HepG2 (cell line): ENCODE measurements around the gene SETD1B. TPM values are rescaled to one million over a fixed set of nuclear protein-coding genes. Genes with fewer than 3 reads are reported as not detected.

Source experiments
- AHR ChIP-seq: IDR thresholded peaks from 2 replicates; pipeline ENCODE4 v1.6.1; 2018; ENCODE audit warnings: missing genetic modification reagents, missing compliant biosample characterization
- ATF3 ChIP-seq: sonication (generic); formaldehyde crosslinking; IDR thresholded peaks from 2 replicates; pipeline ENCODE4 v1.4.0; 2020; ENCODE audit warnings: missing genetic modification reagents
- BRD4 ChIP-seq: sonication (generic); formaldehyde crosslinking; IDR thresholded peaks from 2 replicates; pipeline ENCODE4 v1.4.0; 2020; ENCODE audit warnings: missing genetic modification reagents
- CENPBD1 ChIP-seq: sonication (generic); formaldehyde crosslinking; IDR thresholded peaks from 2 replicates; pipeline ENCODE4 v1.8.0; 2022; ENCODE audit warnings: missing genetic modification reagents, low read depth, mild to moderate bottlenecking, borderline replicate concordance
- CENPT ChIP-seq: sonication (generic); formaldehyde crosslinking; IDR thresholded peaks from 2 replicates; pipeline ENCODE4 v1.8.0; 2022; ENCODE audit warnings: low read depth, mild to moderate bottlenecking, moderate library complexity, missing genetic modification reagents
- HES4 ChIP-seq: sonication (generic); formaldehyde crosslinking; IDR thresholded peaks from 2 replicates; pipeline ENCODE4 v1.9.0; 2021; ENCODE audit warnings: mild to moderate bottlenecking, missing genetic modification reagents, borderline replicate concordance
- HOXA7 ChIP-seq: sonication (generic); formaldehyde crosslinking; IDR thresholded peaks from 2 replicates; pipeline ENCODE4 v1.8.1; 2022; ENCODE audit warnings: mild to moderate bottlenecking, missing genetic modification reagents, moderate library complexity
- IKZF4 ChIP-seq: sonication (generic); formaldehyde crosslinking; IDR thresholded peaks from 2 replicates; pipeline ENCODE4 v1.5.1; 2020; ENCODE audit warnings: borderline replicate concordance, mild to moderate bottlenecking, low read depth, missing genetic modification reagents; ENCODE audit errors: not compliant biosample characterization
- LCORL ChIP-seq, 2 experiments: fragments of 450-650 bp in 1 of 2; sonication (generic) in 1 of 2; formaldehyde crosslinking in 1 of 2; IDR thresholded peaks; 2 replicates each; pipeline versions ENCODE4 v1.5.0 to v1.6.1; 2017 to 2020; ENCODE audit warnings: antibody characterized with exemption in 1 of 2, missing genetic modification reagents in 1 of 2
- MAZ ChIP-seq, 2 experiments: sonication (generic) in 1 of 2; formaldehyde crosslinking in 1 of 2; IDR thresholded peaks; 2 replicates each; pipeline versions ENCODE4 v1.5.0 to v1.6.1; 2012 to 2020; ENCODE audit warnings: low read depth in 2 of 2, mild to moderate bottlenecking in 2 of 2, borderline replicate concordance in 1 of 2, improper control_type of control experiment in 1 of 2, low read length in 1 of 2, missing genetic modification reagents in 1 of 2, moderate library complexity in 1 of 2
- PRDM10 ChIP-seq: sonication (generic); formaldehyde crosslinking; IDR thresholded peaks from 2 replicates; pipeline ENCODE4 v1.4.0; 2020; ENCODE audit warnings: low read depth, missing genetic modification reagents
- PRMT3 ChIP-seq: sonication (generic); formaldehyde crosslinking; IDR thresholded peaks from 2 replicates; pipeline ENCODE4 v1.8.1; 2022; ENCODE audit warnings: low read depth, mild to moderate bottlenecking, moderate library complexity, missing genetic modification reagents, borderline replicate concordance
- RCOR2 ChIP-seq: IDR thresholded peaks from 2 replicates; pipeline ENCODE4 v1.6.1; 2016; ENCODE audit warnings: missing biosample characterization, missing genetic modification reagents
- SNAI1 ChIP-seq: sonication (generic); formaldehyde crosslinking; IDR thresholded peaks from 2 replicates; pipeline ENCODE4 v1.5.0; 2020; ENCODE audit warnings: mild to moderate bottlenecking, missing genetic modification reagents, borderline replicate concordance
- XRCC5 ChIP-seq: fragments of 200-400 bp; formaldehyde crosslinking; optimal IDR thresholded peaks from 2 replicates; pipeline ENCODE3; 2017; ENCODE audit warnings: mild to moderate bottlenecking, low read length
- ZFP41 ChIP-seq: sonication (generic); formaldehyde crosslinking; IDR thresholded peaks from 2 replicates; pipeline ENCODE4 v1.4.0; 2020; ENCODE audit warnings: mild to moderate bottlenecking, missing genetic modification reagents, borderline replicate concordance
- ZKSCAN8 ChIP-seq: IDR thresholded peaks from 2 replicates; pipeline ENCODE4 v1.6.1; 2016; ENCODE audit warnings: borderline replicate concordance, missing genetic modification reagents, missing compliant biosample characterization
- ZNF264 ChIP-seq: sonication (generic); formaldehyde crosslinking; IDR thresholded peaks from 2 replicates; pipeline ENCODE4 v1.4.0; 2020; ENCODE audit warnings: missing genetic modification reagents
- ZNF30 ChIP-seq: sonication (generic); formaldehyde crosslinking; IDR thresholded peaks from 2 replicates; pipeline ENCODE4 v1.5.0; 2020; ENCODE audit warnings: mild to moderate bottlenecking, missing genetic modification reagents
- ZNF317 ChIP-seq: sonication (generic); formaldehyde crosslinking; IDR thresholded peaks from 2 replicates; pipeline ENCODE4 v1.5.0; 2020; ENCODE audit warnings: mild to moderate bottlenecking, missing genetic modification reagents
- ZNF589 ChIP-seq: sonication (generic); formaldehyde crosslinking; conservative IDR thresholded peaks from 2 replicates; pipeline ENCODE4 v1.8.0; 2022; ENCODE audit warnings: mild to moderate bottlenecking, moderate library complexity, missing genetic modification reagents
- ZNF691 ChIP-seq: sonication (generic); formaldehyde crosslinking; IDR thresholded peaks from 2 replicates; pipeline ENCODE4 v1.4.0; 2020; ENCODE audit warnings: missing genetic modification reagents, low read depth, mild to moderate bottlenecking, borderline replicate concordance
- polyA plus RNA-seq, 8 experiments: library from polyadenylated mRNA; depleted of rRNA in 3 of 8; stranded (reverse) in 7 of 8; unstranded in 1 of 8; fragments of >200 nt; fragmentation: Illumina TruSeq in 4 of 8; extraction: Trizol in 4 of 8; gene quantifications; 2 replicates each; pipeline versions ENCODE4 v1.2.1 to v1.2.3, GENCODE V29; 2011 to 2016; ENCODE audit warnings: low read depth in 4 of 8, missing spikeins in 1 of 8, mixed read lengths in 1 of 8; ENCODE audit not compliant: insufficient read depth in 1 of 8
- total RNA-seq, 5 experiments: library from RNA; depleted of rRNA; stranded (reverse); fragments of >200 nt; fragmentation: Illumina TruSeq; extraction: Trizol; gene quantifications; 2 replicates each; pipeline ENCODE4 v1.2.3, GENCODE V29; 2016; ENCODE audit warnings: low read depth in 1 of 5

SETD1B gene
- total and polyA plus RNA-seq, 2 of the 13 experiments (the other 11 are each of a cell fraction or from before 2014, with no cell fraction given) = 1.1 to 1.4 TPM

DNA sequence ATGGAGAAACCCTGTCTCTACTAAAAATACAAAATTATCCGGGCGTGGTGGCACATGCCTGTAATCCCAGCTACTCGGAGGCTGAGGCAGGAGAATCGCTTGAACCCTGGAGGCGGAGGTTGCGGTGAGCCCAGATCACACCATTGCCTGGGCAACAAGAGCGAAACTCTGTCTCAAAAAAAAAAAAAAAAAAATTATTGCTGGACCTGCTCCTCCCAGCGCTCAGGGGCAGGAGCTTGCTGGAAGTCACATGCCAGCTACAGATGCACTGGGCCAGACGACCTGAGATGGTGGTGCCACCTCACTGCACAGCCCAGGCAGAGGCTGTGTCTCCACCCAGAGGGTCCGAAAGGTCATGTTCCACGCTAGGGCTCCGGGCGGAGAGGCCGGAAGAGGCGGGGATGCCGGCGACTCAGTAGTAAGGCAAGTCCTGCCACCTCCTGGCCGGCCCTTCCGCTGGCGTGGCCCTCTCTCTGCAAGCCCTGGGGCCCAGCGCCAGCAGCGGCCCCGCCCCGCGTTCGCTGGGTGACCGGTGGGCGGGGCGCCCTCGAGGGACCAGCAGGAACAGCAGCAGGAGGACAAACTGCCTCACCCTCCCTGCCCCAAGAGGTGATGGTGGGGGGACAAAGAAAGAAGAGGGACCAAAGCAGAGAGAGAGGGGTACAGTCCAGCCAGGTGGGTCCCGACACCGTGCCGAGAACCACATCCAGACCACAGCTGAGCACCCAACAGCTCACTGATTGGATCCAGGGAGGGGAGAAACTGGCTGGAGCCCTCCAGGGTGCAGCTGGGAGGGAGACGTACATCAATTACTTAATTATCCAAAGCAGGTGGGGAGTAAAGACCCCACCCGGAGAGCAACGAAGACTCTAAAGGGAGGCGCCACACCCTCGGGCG, 6.7 kb upstream of the SETD1B start (continued):
- TF ChIP-seq HES4 = no peak
- 0 out of 2 replicates have a peak, but pooled peaks have one; percentile 49 for TF ChIP-seq MAZ (IDR thresholded peaks at IDR 0.05; ENCODE audit: borderline replicate concordance, low read depth, low read length)
- peak; percentile 86; the same call in 1 of the 2 replicates for TF ChIP-seq MAZ (CRISPR knock-in tag; IDR thresholded peaks at IDR 0.05; ENCODE audit: low read depth)
- TF ChIP-seq HOXA7 = no peak
- TF ChIP-seq ZKSCAN8 (CRISPR knock-in tag) = peak; percentile 98
- peak; percentile 43; the same call in 1 of the 2 replicates for TF ChIP-seq ZNF589 (CRISPR knock-in tag)
- no peak for TF ChIP-seq SNAI1
- TF ChIP-seq LCORL (IDR thresholded peaks at IDR 0.05) = no peak
- peak; percentile 87 for TF ChIP-seq LCORL (CRISPR knock-in tag; IDR thresholded peaks at IDR 0.05)
- peak; percentile 73; the same call in 1 of the 2 replicates for TF ChIP-seq ZNF317 (CRISPR knock-in tag)
- TF ChIP-seq IKZF4 = no peak
- TF ChIP-seq ZNF264 (CRISPR knock-in tag) = peak; percentile 42; the same call in 1 of the 2 replicates
- peak; percentile 23; the same call in 1 of the 2 replicates for TF ChIP-seq AHR (CRISPR knock-in tag)
- TF ChIP-seq ZFP41 (CRISPR knock-in tag) = no peak
- TF ChIP-seq PRMT3 (CRISPR knock-in tag) = no peak
- no peak for TF ChIP-seq CENPT (CRISPR knock-in tag)
- no peak for TF ChIP-seq CENPBD1
- no peak for TF ChIP-seq ZNF30 (CRISPR knock-in tag)
- TF ChIP-seq ATF3 (CRISPR knock-in tag) = peak; percentile 56; the same call in 1 of the 2 replicates
- TF ChIP-seq ZNF691 = peak; percentile 92; the same call in 1 of the 2 replicates
- 0 out of 2 replicates have a peak, but pooled peaks have one; percentile 57 for TF ChIP-seq BRD4 (CRISPR knock-in tag)
- TF ChIP-seq PRDM10 (CRISPR knock-in tag) = no peak; the same call in 1 of the 2 replicates
- TF ChIP-seq XRCC5 = peak; percentile 85
- TF ChIP-seq RCOR2 = peak; percentile 61; the same call in 1 of the 2 replicates
